HepG2 (cell line): Measurements from ENCODE around the gene DOK4. TPM values are rescaled to one million over a fixed set of nuclear protein-coding genes. Genes with fewer than 3 reads are reported as not detected.

Source experiments
- AGO1 ChIP-seq: fragments of 200-400 bp; formaldehyde crosslinking; IDR thresholded peaks from 2 replicates; pipeline ENCODE4 v1.6.1; 2017; ENCODE audit warnings: mild to moderate bottlenecking, low read depth, low read length, moderate library complexity; ENCODE audit not compliant: poor library complexity, severe bottlenecking
- CCDC6 ChIP-seq: sonication (generic); formaldehyde crosslinking; IDR thresholded peaks from 2 replicates; pipeline ENCODE4 v1.8.1; 2022; ENCODE audit warnings: mild to moderate bottlenecking, missing genetic modification reagents, moderate library complexity
- CHD2 ChIP-seq: IDR thresholded peaks from 2 replicates; pipeline ENCODE4 v1.6.1; 2011; ENCODE audit warnings: low read depth, low read length, improper control_type of control experiment
- DMAP1 ChIP-seq: IDR thresholded peaks from 2 replicates; pipeline ENCODE4 v1.6.1; 2016
- HMGA1 ChIP-seq: sonication (generic); formaldehyde crosslinking; conservative IDR thresholded peaks from 2 replicates; pipeline ENCODE4 v1.4.0; 2020; ENCODE audit warnings: missing genetic modification reagents
- KLF16 ChIP-seq, 2 experiments: sonication (generic) in 1 of 2; formaldehyde crosslinking in 1 of 2; IDR thresholded peaks; 2 replicates each; pipeline versions ENCODE4 v1.6.1 to v1.8.0; 2016 to 2023; ENCODE audit warnings: missing genetic modification reagents in 2 of 2, missing compliant biosample characterization in 1 of 2
- MAFG ChIP-seq: sonication (generic); formaldehyde crosslinking; IDR thresholded peaks from 2 replicates; pipeline ENCODE4 v1.5.1; 2020; ENCODE audit warnings: mild to moderate bottlenecking, missing genetic modification reagents
- MAZ ChIP-seq, 2 experiments: sonication (generic) in 1 of 2; formaldehyde crosslinking in 1 of 2; IDR thresholded peaks; 2 replicates each; pipeline versions ENCODE4 v1.5.0 to v1.6.1; 2012 to 2020; ENCODE audit warnings: low read depth in 2 of 2, mild to moderate bottlenecking in 2 of 2, borderline replicate concordance in 1 of 2, improper control_type of control experiment in 1 of 2, low read length in 1 of 2, missing genetic modification reagents in 1 of 2, moderate library complexity in 1 of 2
- MXI1 ChIP-seq: IDR thresholded peaks from 3 replicates; pipeline ENCODE4 v1.6.1; 2012; ENCODE audit warnings: low read depth, low read length, inconsistent platforms, borderline replicate concordance
- NFATC3 ChIP-seq: sonication (generic); formaldehyde crosslinking; IDR thresholded peaks from 2 replicates; pipeline ENCODE4 v1.5.1; 2020; ENCODE audit warnings: mild to moderate bottlenecking, missing genetic modification reagents
- NFYB ChIP-seq: sonication (generic); formaldehyde crosslinking; IDR thresholded peaks from 2 replicates; pipeline ENCODE4 v1.4.0; 2020; ENCODE audit warnings: missing genetic modification reagents
- PAF1 ChIP-seq: IDR thresholded peaks from 2 replicates; pipeline ENCODE4 v1.6.1; 2016; ENCODE audit warnings: missing genetic modification reagents, missing compliant biosample characterization
- RAD51 ChIP-seq: fragments of 450-650 bp; IDR thresholded peaks from 2 replicates; pipeline ENCODE4 v1.6.1; 2016; ENCODE audit warnings: borderline replicate concordance
- SALL2 ChIP-seq: sonication (generic); formaldehyde crosslinking; IDR thresholded peaks from 2 replicates; pipeline ENCODE4 v1.8.1; 2023; ENCODE audit warnings: mild to moderate bottlenecking, missing genetic modification reagents, inconsistent platforms
- SP1 ChIP-seq, 2 experiments: fragments of 450-650 bp in 1 of 2; sonication (generic) in 1 of 2; formaldehyde crosslinking in 1 of 2; IDR thresholded peaks; 2 replicates each; pipeline versions ENCODE4 v1.4.0 to v1.6.1; 2016 to 2020; ENCODE audit warnings: missing genetic modification reagents in 1 of 2
- TOE1 ChIP-seq: sonication (generic); formaldehyde crosslinking; IDR thresholded peaks from 2 replicates; pipeline ENCODE4 v1.4.0; 2020; ENCODE audit warnings: mild to moderate bottlenecking, missing genetic modification reagents
- U2AF2 ChIP-seq: fragments of 200-400 bp; formaldehyde crosslinking; IDR thresholded peaks from 2 replicates; pipeline ENCODE4 v1.6.1; 2017; ENCODE audit warnings: low read depth, mild to moderate bottlenecking, low read length
- YY1 ChIP-seq: IDR thresholded peaks from 2 replicates; pipeline ENCODE4 v1.6.1; 2011; ENCODE audit warnings: low read length, low read depth, moderate library complexity, mild to moderate bottlenecking; ENCODE audit not compliant: insufficient read depth, insufficient replicate concordance
- ZC3H13 ChIP-seq: sonication (generic); formaldehyde crosslinking; IDR thresholded peaks from 2 replicates; pipeline ENCODE4 v1.8.1; 2023; ENCODE audit warnings: mild to moderate bottlenecking, missing genetic modification reagents, moderate library complexity
- ZNF253 ChIP-seq: sonication (generic); formaldehyde crosslinking; IDR thresholded peaks from 2 replicates; pipeline ENCODE4 v1.8.0; 2022; ENCODE audit warnings: mild to moderate bottlenecking, missing genetic modification reagents, borderline replicate concordance
- ZNF569 ChIP-seq: sonication (generic); formaldehyde crosslinking; IDR thresholded peaks from 2 replicates; pipeline ENCODE4 v1.5.0; 2020; ENCODE audit warnings: mild to moderate bottlenecking, missing genetic modification reagents, moderate library complexity, borderline replicate concordance
- ZNF678 ChIP-seq: sonication (generic); formaldehyde crosslinking; IDR thresholded peaks from 2 replicates; pipeline ENCODE4 v1.4.0; 2020; ENCODE audit warnings: mild to moderate bottlenecking, missing genetic modification reagents
- ZNF792 ChIP-seq: IDR thresholded peaks from 2 replicates; pipeline ENCODE4 v1.6.1; 2016
- ZSCAN30 ChIP-seq: sonication (generic); formaldehyde crosslinking; IDR thresholded peaks from 2 replicates; pipeline ENCODE4 v1.5.0; 2020; ENCODE audit warnings: mild to moderate bottlenecking, missing genetic modification reagents
- polyA plus RNA-seq, 8 experiments: library from polyadenylated mRNA; depleted of rRNA in 3 of 8; stranded (reverse) in 7 of 8; unstranded in 1 of 8; fragments of >200 nt; fragmentation: Illumina TruSeq in 4 of 8; extraction: Trizol in 4 of 8; gene quantifications; 2 replicates each; pipeline versions ENCODE4 v1.2.1 to v1.2.3, GENCODE V29; 2011 to 2016; ENCODE audit warnings: low read depth in 4 of 8, missing spikeins in 1 of 8, mixed read lengths in 1 of 8; ENCODE audit not compliant: insufficient read depth in 1 of 8
- total RNA-seq, 5 experiments: library from RNA; depleted of rRNA; stranded (reverse); fragments of >200 nt; fragmentation: Illumina TruSeq; extraction: Trizol; gene quantifications; 2 replicates each; pipeline ENCODE4 v1.2.3, GENCODE V29; 2016; ENCODE audit warnings: low read depth in 1 of 5
- TF ChIP-seq, protein P1 (sequence below): sonication (generic); formaldehyde crosslinking; IDR thresholded peaks from 2 replicates; pipeline ENCODE4 v1.4.0; 2020; ENCODE audit warnings: missing genetic modification reagents; ENCODE audit errors: not compliant biosample characterization
- TF ChIP-seq, protein P2 (sequence below): sonication (generic); formaldehyde crosslinking; IDR thresholded peaks from 2 replicates; pipeline ENCODE4 v1.5.0; 2020; ENCODE audit warnings: mild to moderate bottlenecking, missing genetic modification reagents, moderate library complexity
- TF ChIP-seq, protein P3 (sequence below): sonication (generic); formaldehyde crosslinking; IDR thresholded peaks from 2 replicates; pipeline ENCODE4 v1.5.0; 2020; ENCODE audit warnings: mild to moderate bottlenecking, missing genetic modification reagents

DOK4 gene
- total and polyA plus RNA-seq, 2 of the 13 experiments (the other 11 are each of a cell fraction or from before 2014, with no cell fraction given), result 52.7 to 70.0 TPM

DNA sequence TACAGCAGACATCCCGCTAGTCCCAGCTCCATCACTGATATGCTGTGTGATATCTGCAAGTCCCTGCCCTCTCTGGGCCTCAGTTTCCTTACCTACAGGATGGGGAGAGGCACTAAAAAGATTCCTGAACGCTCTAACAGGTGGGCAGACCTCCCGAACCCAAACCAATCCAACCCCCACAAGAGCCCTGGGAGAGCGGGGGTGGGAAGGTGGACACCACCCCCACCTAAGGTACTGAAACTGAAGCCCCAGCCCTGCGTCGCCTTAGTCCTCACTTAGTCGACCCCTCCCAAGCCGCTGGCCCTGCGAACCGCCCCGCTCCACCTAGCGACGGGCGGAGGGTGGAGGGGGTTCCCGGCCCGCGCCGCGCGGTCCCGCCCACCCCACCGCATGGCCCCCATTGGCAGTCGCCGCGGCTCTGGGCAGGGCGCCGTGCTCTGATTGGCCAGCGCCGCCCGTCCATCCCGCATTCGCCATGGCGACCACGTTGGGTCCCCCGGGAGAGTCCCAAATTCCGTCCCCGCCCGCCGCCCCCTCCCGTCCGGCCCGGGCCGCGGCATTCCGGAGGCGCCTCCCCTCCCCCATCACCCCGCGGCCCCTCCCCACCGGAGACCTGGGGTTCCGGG, 49.5 kb upstream of the DOK4 start (continued):
- no peak for TF ChIP-seq ZNF678 (CRISPR knock-in tag)
- TF ChIP-seq U2AF2, result 0 out of 2 replicates have a peak, but pooled peaks have one; percentile 64
- peak; percentile 76 for TF ChIP-seq MAZ (IDR thresholded peaks at IDR 0.05; ENCODE audit: borderline replicate concordance, low read depth, low read length)
- 0 out of 2 replicates have a peak, but pooled peaks have one; percentile 9 for TF ChIP-seq MAZ (CRISPR knock-in tag; IDR thresholded peaks at IDR 0.05; ENCODE audit: low read depth)
- 0 out of 2 replicates have a peak, but pooled peaks have one; percentile 24 for TF ChIP-seq ZNF792 (CRISPR knock-in tag)
- TF ChIP-seq AGO1, result no peak
- no peak for TF ChIP-seq CCDC6 (CRISPR knock-in tag)
- 0 out of 2 replicates have a peak, but pooled peaks have one; percentile 23 for TF ChIP-seq CHD2
- no peak for TF ChIP-seq SP1 (IDR thresholded peaks at IDR 0.05)
- TF ChIP-seq SP1 (CRISPR knock-in tag; IDR thresholded peaks at IDR 0.05), result peak; percentile 80
- TF ChIP-seq MXI1, result peak; percentile 36; the same call in 1 of the 3 replicates
- peak; percentile 46; the same call in 1 of the 2 replicates for TF ChIP-seq ZC3H13 (CRISPR knock-in tag)
- TF ChIP-seq NFYB (CRISPR knock-in tag), result peak; percentile 91
- TF ChIP-seq DMAP1 (CRISPR knock-in tag), result peak; percentile 18
- TF ChIP-seq HMGA1 (CRISPR knock-in tag), result no peak
- TF ChIP-seq ZNF253 (CRISPR knock-in tag), result no peak
- no peak for TF ChIP-seq SALL2 (CRISPR knock-in tag)
- TF ChIP-seq ZNF569 (CRISPR knock-in tag), result no peak
- no peak for TF ChIP-seq PAF1 (CRISPR knock-in tag)
- TF ChIP-seq RAD51, result no peak
- no peak for TF ChIP-seq ZSCAN30
- no peak for TF ChIP-seq NFATC3 (CRISPR knock-in tag)
- TF ChIP-seq KLF16 (CRISPR knock-in tag; IDR thresholded peaks at IDR 0.05), result 0 out of 4 replicates have a peak, but pooled peaks of 1 of the 2 experiments have one; percentile 9
- TF ChIP-seq, protein P1, sequence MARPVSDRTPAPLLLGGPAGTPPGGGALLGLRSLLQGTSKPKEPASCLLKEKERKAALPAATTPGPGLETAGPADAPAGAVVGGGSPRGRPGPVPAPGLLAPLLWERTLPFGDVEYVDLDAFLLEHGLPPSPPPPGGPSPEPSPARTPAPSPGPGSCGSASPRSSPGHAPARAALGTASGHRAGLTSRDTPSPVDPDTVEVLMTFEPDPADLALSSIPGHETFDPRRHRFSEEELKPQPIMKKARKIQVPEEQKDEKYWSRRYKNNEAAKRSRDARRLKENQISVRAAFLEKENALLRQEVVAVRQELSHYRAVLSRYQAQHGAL (CRISPR knock-in tag), result no peak
- no peak for TF ChIP-seq TOE1 (CRISPR knock-in tag)
- no peak for TF ChIP-seq MAFG
- TF ChIP-seq, protein P2, sequence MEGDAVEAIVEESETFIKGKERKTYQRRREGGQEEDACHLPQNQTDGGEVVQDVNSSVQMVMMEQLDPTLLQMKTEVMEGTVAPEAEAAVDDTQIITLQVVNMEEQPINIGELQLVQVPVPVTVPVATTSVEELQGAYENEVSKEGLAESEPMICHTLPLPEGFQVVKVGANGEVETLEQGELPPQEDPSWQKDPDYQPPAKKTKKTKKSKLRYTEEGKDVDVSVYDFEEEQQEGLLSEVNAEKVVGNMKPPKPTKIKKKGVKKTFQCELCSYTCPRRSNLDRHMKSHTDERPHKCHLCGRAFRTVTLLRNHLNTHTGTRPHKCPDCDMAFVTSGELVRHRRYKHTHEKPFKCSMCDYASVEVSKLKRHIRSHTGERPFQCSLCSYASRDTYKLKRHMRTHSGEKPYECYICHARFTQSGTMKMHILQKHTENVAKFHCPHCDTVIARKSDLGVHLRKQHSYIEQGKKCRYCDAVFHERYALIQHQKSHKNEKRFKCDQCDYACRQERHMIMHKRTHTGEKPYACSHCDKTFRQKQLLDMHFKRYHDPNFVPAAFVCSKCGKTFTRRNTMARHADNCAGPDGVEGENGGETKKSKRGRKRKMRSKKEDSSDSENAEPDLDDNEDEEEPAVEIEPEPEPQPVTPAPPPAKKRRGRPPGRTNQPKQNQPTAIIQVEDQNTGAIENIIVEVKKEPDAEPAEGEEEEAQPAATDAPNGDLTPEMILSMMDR, result peak; percentile 38
- TF ChIP-seq YY1, result peak; percentile 48
- TF ChIP-seq, protein P3, sequence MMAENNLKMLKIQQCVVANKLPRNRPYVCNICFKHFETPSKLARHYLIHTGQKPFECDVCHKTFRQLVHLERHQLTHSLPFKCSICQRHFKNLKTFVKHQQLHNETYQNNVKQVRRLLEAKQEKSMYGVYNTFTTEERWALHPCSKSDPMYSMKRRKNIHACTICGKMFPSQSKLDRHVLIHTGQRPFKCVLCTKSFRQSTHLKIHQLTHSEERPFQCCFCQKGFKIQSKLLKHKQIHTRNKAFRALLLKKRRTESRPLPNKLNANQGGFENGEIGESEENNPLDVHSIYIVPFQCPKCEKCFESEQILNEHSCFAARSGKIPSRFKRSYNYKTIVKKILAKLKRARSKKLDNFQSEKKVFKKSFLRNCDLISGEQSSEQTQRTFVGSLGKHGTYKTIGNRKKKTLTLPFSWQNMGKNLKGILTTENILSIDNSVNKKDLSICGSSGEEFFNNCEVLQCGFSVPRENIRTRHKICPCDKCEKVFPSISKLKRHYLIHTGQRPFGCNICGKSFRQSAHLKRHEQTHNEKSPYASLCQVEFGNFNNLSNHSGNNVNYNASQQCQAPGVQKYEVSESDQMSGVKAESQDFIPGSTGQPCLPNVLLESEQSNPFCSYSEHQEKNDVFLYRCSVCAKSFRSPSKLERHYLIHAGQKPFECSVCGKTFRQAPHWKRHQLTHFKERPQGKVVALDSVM (CRISPR knock-in tag), result no peak
